DND-41 (cell line): Measurements from ENCODE around the gene SGSH.

ENCODE experiments used
- ATAC-seq: fragments of 200-7000 bp; cut with Tn5 transposase; 3 replicates; pipeline ENCODE4 v1.9.1; 2021; ENCODE audit warnings: low read depth; ENCODE audit not compliant: insufficient read depth
- DNase-seq: peaks from one replicate; pipeline ENCODE4 v3.0.0-alpha.2; 2020
- H2AFZ ChIP-seq: 2 replicates; pipeline ENCODE4 v1.6.0; 2012; ENCODE audit warnings: low read depth, low read length
- H3K27ac ChIP-seq: 2 replicates; pipeline ENCODE4 v1.5.1; 2012; ENCODE audit warnings: low read length, inconsistent platforms
- H3K27me3 ChIP-seq: fragments of 200-600 bp; sonication (generic); 2 replicates; pipeline ENCODE4 v1.6.0; 2012; ENCODE audit warnings: low read length, mild to moderate bottlenecking, inconsistent platforms; ENCODE audit not compliant: insufficient read depth, poor library complexity
- H3K36me3 ChIP-seq: 2 replicates; pipeline ENCODE4 v1.5.1; 2012; ENCODE audit warnings: low read length, inconsistent platforms; ENCODE audit not compliant: insufficient read depth
- H3K4me1 ChIP-seq: 2 replicates; pipeline ENCODE4 v1.5.1; 2012; ENCODE audit warnings: mild to moderate bottlenecking, low read length; ENCODE audit not compliant: insufficient read depth
- H3K4me2 ChIP-seq: 2 replicates; pipeline ENCODE4 v1.6.0; 2012; ENCODE audit warnings: mild to moderate bottlenecking, moderate library complexity, low read length, inconsistent platforms; ENCODE audit not compliant: insufficient read depth
- H3K4me3 ChIP-seq, 2 experiments: fragments of 200-600 bp in 1 of 2; shearing (Covaris generic) in 1 of 2; 2 replicates each; pipeline ENCODE4 v1.5.1; 2012 to 2016; ENCODE audit warnings: inconsistent platforms in 2 of 2, low read length in 2 of 2, mild to moderate bottlenecking in 2 of 2, low read depth in 1 of 2, moderate library complexity in 1 of 2
- H3K79me2 ChIP-seq: 2 replicates; pipeline ENCODE4 v1.6.0; 2012; ENCODE audit warnings: low read length, inconsistent platforms; ENCODE audit not compliant: insufficient read depth
- H3K9ac ChIP-seq: 2 replicates; pipeline ENCODE4 v1.6.0; 2012; ENCODE audit warnings: low read depth, mild to moderate bottlenecking, inconsistent platforms, low read length, moderate library complexity
- H3K9me3 ChIP-seq: 2 replicates; pipeline ENCODE4 v1.5.1; 2012; ENCODE audit warnings: low read length, moderate library complexity, mild to moderate bottlenecking, inconsistent platforms; ENCODE audit not compliant: insufficient read depth, severe bottlenecking
- H4K20me1 ChIP-seq: 2 replicates; pipeline ENCODE4 v1.6.0; 2012; ENCODE audit warnings: low read length; ENCODE audit not compliant: insufficient read depth
- CTCF ChIP-seq: IDR thresholded peaks from 2 replicates; pipeline ENCODE4 v1.5.1; 2012; ENCODE audit warnings: borderline replicate concordance, low read length, moderate library complexity, mild to moderate bottlenecking; ENCODE audit not compliant: poor library complexity, severe bottlenecking; ENCODE audit errors: extremely low read depth
- EZH2 ChIP-seq: IDR thresholded peaks from 3 replicates; pipeline ENCODE4 v1.6.1; 2012; ENCODE audit warnings: borderline replicate concordance, low read depth, mild to moderate bottlenecking, moderate library complexity, low read length, inconsistent platforms; ENCODE audit not compliant: severe bottlenecking

The SGSH gene

GRCh38 chr17:80227666-80228065 is 7.5 kb upstream of the SGSH start:
- H3K79me2 ChIP-seq = no peaks in the 10 kb centered on the region
- no peak overlapping the region for H3K27ac ChIP-seq
- peaks cover 7% of the 10 kb centered on the region for H3K9me3 ChIP-seq
- DNase-seq = no peak
- H3K4me3 ChIP-seq = no peak overlapping the region
- H3K4me1 ChIP-seq = no peaks in the 10 kb centered on the region
- ATAC-seq = no peak
- H3K4me2 ChIP-seq = no peak overlapping the region
- H3K9ac ChIP-seq = no peak overlapping the region
- H3K36me3 ChIP-seq = no peaks in the 10 kb centered on the region
- H4K20me1 ChIP-seq = peaks cover 4% of the 10 kb centered on the region
- TF ChIP-seq CTCF = no peak
- no peak for TF ChIP-seq EZH2
- no peaks in the 10 kb centered on the region for H3K27me3 ChIP-seq
- no peak overlapping the region for H2AFZ ChIP-seq

GRCh38 chr17:80227156-80227555 is 7.0 kb upstream of the SGSH start:
- TF ChIP-seq EZH2 = no peak
- no peak for TF ChIP-seq CTCF
- Histone ChIP-seq H3K36me3 (no peaks in the 10 kb centered on the region), H3K27me3 (no peaks in the 10 kb centered on the region), H3K27ac (no peak overlapping the region), H3K79me2 (no peaks in the 10 kb centered on the region), H4K20me1 (peaks cover 7% of the 10 kb centered on the region), H3K9ac (no peak overlapping the region), H3K4me2 (no peak overlapping the region), H2AFZ (no peak overlapping the region), H3K4me1 (no peaks in the 10 kb centered on the region), H3K4me3 (no peak overlapping the region), H3K9me3 (peaks cover 2% of the 10 kb centered on the region)
- DNase-seq = no peak
- ATAC-seq = no peak

- Histone ChIP-seq H3K36me3 (no peaks in the 10 kb centered on the region), H3K4me3 (no peak overlapping the region), H3K27ac (no peak overlapping the region), H3K79me2 (no peaks in the 10 kb centered on the region), H3K27me3 (no peaks in the 10 kb centered on the region), H2AFZ (no peak overlapping the region), H4K20me1 (peaks cover 7% of the 10 kb centered on the region), H3K9ac (no peak overlapping the region), H3K9me3 (no peaks in the 10 kb centered on the region), H3K4me1 (no peaks in the 10 kb centered on the region), H3K4me2 (no peak overlapping the region)
- no peak for DNase-seq
- TF ChIP-seq CTCF (no peak), EZH2 (no peak)
- no peak for ATAC-seq
Observed at GRCh38 chr17:80225230-80225629, 5.1 kb upstream of the SGSH start.

- H3K27me3 ChIP-seq = no peaks in the 10 kb centered on the region
- no peaks in the 10 kb centered on the region for H3K79me2 ChIP-seq
- TF ChIP-seq CTCF (no peak), EZH2 (no peak)
- H3K9me3 ChIP-seq = no peaks in the 10 kb centered on the region
- DNase-seq (no peak), ATAC-seq (no peak)
- no peak overlapping the region for H2AFZ ChIP-seq
- H3K4me2 ChIP-seq = no peak overlapping the region
- no peak overlapping the region for H3K4me3 ChIP-seq
- H4K20me1 ChIP-seq = peaks cover 10% of the 10 kb centered on the region
- H3K4me1 ChIP-seq = peaks cover 3% of the 10 kb centered on the region
- H3K36me3 ChIP-seq = no peaks in the 10 kb centered on the region
- H3K27ac ChIP-seq = no peak overlapping the region
- no peak overlapping the region for H3K9ac ChIP-seq
Observed at GRCh38 chr17:80224683-80225082, 4.5 kb upstream of the SGSH start.
